ENCODE measurements around the gene ELMO1.

Gene ELMO1

DNA sequence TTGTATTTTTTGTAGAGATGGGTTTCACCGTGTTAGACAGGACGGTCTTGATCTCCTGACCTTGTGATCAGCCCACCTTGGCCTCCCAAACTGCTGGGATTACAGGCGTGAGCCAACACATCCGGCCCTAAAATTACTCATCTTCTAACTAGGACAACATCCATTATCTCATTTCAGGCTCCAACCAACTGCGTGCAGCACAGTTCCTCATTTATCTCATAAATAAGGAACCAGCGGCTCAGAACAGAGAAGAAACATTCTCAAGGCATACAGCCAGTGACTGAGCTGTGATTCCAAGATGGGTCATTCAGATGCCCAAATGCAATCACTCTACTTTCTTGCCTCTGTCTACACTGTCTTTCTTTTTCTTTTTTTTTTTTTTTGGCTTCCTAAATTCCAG, 356.1 kb downstream of the ELMO1 start:
- ChIA-PET POLR2A (no interaction called here), CTCF (no interaction called here)
- TF ChIP-seq NFRKB (IDR thresholded peaks at IDR 0.05) (no peak), ZNF384 (IDR thresholded peaks at IDR 0.05) (no peak), FOXA1 (IDR thresholded peaks at IDR 0.05) (no peak), CTBP1 (IDR thresholded peaks at IDR 0.05; ENCODE audit: borderline replicate concordance) (no peak), SP1 (IDR thresholded peaks at IDR 0.05) (no peak), BHLHE40 (IDR thresholded peaks at IDR 0.05; ENCODE audit: borderline replicate concordance) (no peak), L3MBTL2 (conservative IDR thresholded peaks at IDR 0.05) (no peak), LEF1 (IDR thresholded peaks at IDR 0.05; ENCODE audit: borderline replicate concordance) (no peak), SUZ12 (IDR thresholded peaks at IDR 0.05) (no peak)
- TF ChIP-seq, protein P1, sequence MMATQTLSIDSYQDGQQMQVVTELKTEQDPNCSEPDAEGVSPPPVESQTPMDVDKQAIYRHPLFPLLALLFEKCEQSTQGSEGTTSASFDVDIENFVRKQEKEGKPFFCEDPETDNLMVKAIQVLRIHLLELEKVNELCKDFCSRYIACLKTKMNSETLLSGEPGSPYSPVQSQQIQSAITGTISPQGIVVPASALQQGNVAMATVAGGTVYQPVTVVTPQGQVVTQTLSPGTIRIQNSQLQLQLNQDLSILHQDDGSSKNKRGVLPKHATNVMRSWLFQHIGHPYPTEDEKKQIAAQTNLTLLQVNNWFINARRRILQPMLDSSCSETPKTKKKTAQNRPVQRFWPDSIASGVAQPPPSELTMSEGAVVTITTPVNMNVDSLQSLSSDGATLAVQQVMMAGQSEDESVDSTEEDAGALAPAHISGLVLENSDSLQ (IDR thresholded peaks at IDR 0.05), result no peak
- DNase-seq (ENCODE audit: extremely low spot score), result no peak

DNA sequence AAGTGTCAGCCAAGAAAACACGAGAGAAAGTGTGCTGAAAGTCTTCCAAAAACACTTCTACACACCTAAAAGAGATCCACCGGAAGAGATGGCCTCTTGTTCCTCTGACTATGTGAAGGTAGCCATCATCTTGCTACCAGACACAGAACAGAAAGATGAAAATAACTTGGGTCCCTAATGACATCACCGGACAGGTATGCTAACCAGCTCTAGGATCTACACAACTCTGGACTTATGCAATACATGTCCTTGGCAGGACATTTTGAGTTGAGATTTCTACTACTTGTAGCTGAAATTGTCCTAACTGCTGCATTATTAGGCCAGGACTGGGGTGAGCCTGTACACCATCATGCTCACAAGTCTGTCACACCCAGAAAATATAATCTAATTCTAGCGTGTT, 358.7 kb downstream of the ELMO1 start:
- no peak for TF ChIP-seq NFRKB (IDR thresholded peaks at IDR 0.05)
- no peak for DNase-seq (ENCODE audit: extremely low spot score)
- CTCF ChIA-PET, result no interaction called here
- POLR2A ChIA-PET, result no interaction called here

DNA sequence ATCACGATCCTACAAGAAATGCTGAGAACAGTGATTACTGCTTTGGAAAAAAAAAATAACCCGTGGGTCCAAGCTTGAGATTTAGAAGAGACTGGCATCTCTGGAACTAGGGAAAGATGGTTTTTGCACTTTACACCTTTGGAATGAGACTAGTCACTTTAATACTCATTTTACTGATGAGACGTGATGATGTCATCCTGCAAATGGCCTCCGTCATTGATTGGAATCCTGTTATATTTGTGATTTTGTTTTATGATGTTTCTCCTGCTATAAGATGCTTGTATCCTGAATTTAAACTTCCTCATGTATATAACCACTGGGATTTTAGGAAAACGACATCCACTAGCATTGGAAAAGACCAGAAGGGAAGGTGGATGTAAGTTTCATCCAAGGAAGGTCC, 363.1 kb downstream of the ELMO1 start:
- TF ChIP-seq L3MBTL2 (conservative IDR thresholded peaks at IDR 0.05) (no peak), HDGF (IDR thresholded peaks at IDR 0.05; ENCODE audit: borderline replicate concordance) (no peak), CTBP1 (IDR thresholded peaks at IDR 0.05; ENCODE audit: borderline replicate concordance) (no peak), ELF4 (IDR thresholded peaks at IDR 0.05) (no peak), SUZ12 (IDR thresholded peaks at IDR 0.05) (no peak), FOXK2 (IDR thresholded peaks at IDR 0.05) (no peak), FOXA1 (IDR thresholded peaks at IDR 0.05) (no peak), SP1 (IDR thresholded peaks at IDR 0.05) (no peak), BHLHE40 (IDR thresholded peaks at IDR 0.05; ENCODE audit: borderline replicate concordance) (no peak), TARDBP (IDR thresholded peaks at IDR 0.05) (no peak), LEF1 (IDR thresholded peaks at IDR 0.05; ENCODE audit: borderline replicate concordance) (no peak), NFRKB (IDR thresholded peaks at IDR 0.05) (no peak), ARNT (IDR thresholded peaks at IDR 0.05) (no peak), FOXM1 (IDR thresholded peaks at IDR 0.05; ENCODE audit: borderline replicate concordance) (no peak), ZNF384 (IDR thresholded peaks at IDR 0.05) (no peak)
- TF ChIP-seq, protein P1 (IDR thresholded peaks at IDR 0.05), result no peak
- DNase-seq (ENCODE audit: extremely low spot score), result no peak
- ChIA-PET POLR2A (no interaction called here), CTCF (no interaction called here)

DNA sequence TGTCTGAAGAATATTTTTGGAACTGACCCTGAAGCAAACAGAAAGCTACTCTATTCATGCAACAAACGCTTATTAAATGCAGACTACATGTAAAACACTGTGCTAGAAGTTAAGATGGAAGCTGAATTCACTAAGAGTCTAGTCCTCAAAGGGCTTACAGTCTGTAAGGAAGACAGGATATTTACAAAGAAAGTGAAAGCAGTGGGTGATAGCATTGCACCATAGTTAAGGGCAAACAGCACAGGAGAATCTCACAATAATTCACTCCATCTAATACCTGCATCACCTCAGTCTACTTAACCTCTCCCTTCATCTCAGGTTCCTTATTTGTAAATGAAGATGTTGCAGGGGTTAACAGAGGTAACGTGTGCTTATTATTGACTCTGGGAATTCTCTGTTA, 364.4 kb downstream of the ELMO1 start:
- ChIA-PET CTCF (no interaction called here), POLR2A (interaction anchor here (0.6 kb wide), 1 partner anchor 81 kb away, joined by 3 read pairs; no protein-coding TSS in a partner anchor)
- DNase-seq (ENCODE audit: extremely low spot score), result no peak
- TF ChIP-seq HDGF (IDR thresholded peaks at IDR 0.05; ENCODE audit: borderline replicate concordance) (no peak), CTBP1 (IDR thresholded peaks at IDR 0.05; ENCODE audit: borderline replicate concordance) (no peak), SUZ12 (IDR thresholded peaks at IDR 0.05) (no peak), FOXK2 (IDR thresholded peaks at IDR 0.05) (no peak), TARDBP (IDR thresholded peaks at IDR 0.05) (no peak), ARNT (IDR thresholded peaks at IDR 0.05) (no peak), ELF4 (IDR thresholded peaks at IDR 0.05) (no peak), FOXM1 (IDR thresholded peaks at IDR 0.05; ENCODE audit: borderline replicate concordance) (no peak), NFRKB (IDR thresholded peaks at IDR 0.05) (no peak), LEF1 (IDR thresholded peaks at IDR 0.05; ENCODE audit: borderline replicate concordance) (no peak)

DNA sequence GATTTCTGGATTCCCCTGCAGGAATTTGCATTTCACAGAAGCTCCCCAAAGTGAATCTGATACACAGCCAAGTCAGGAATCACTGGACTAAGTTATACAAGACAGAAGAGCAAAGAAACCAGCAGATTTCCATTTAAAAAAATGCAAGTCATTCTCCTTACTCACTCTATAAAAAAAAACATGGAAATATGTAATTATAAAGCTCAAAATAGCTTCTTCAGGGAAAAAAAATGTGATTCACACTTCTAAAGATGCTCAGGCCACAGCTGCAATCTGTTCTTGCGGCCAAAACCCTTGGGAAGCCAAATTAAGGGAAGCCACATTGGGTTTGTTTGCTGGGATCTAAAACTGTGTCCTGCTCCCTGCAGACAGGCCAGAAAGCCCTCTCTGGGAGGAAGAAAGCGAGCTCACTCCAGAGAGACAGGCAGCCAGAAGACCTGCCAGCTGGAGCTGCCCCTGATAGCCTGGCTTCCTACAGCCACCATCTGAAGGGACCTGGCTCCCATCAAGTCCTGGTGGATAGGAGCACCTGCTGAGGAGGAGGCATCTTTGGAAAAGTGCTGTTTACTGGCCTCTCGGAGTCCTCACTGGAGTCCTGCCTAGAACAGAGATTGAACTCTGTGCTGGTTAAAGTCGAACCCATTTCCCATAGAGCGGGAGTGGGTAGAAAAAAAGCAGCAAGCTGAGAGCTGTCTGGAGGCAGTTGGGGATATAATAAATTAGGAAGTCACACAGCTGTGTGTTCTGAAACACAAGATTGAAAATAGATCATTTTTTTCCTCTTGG, 365.2 kb downstream of the ELMO1 start:
- TF ChIP-seq ELF4 (IDR thresholded peaks at IDR 0.05) (no peak), SP1 (IDR thresholded peaks at IDR 0.05) (no peak), FOXM1 (IDR thresholded peaks at IDR 0.05; ENCODE audit: borderline replicate concordance) (no peak), ARNT (IDR thresholded peaks at IDR 0.05) (no peak), TARDBP (IDR thresholded peaks at IDR 0.05) (no peak), L3MBTL2 (conservative IDR thresholded peaks at IDR 0.05) (no peak), FOXK2 (IDR thresholded peaks at IDR 0.05) (no peak), NFRKB (IDR thresholded peaks at IDR 0.05) (no peak), ZNF384 (IDR thresholded peaks at IDR 0.05) (no peak), SUZ12 (IDR thresholded peaks at IDR 0.05) (no peak)
- TF ChIP-seq, protein P1 (IDR thresholded peaks at IDR 0.05), result no peak
- no peak for DNase-seq (ENCODE audit: extremely low spot score)
- CTCF ChIA-PET, result no interaction called here
- POLR2A ChIA-PET, result no interaction called here

DNA sequence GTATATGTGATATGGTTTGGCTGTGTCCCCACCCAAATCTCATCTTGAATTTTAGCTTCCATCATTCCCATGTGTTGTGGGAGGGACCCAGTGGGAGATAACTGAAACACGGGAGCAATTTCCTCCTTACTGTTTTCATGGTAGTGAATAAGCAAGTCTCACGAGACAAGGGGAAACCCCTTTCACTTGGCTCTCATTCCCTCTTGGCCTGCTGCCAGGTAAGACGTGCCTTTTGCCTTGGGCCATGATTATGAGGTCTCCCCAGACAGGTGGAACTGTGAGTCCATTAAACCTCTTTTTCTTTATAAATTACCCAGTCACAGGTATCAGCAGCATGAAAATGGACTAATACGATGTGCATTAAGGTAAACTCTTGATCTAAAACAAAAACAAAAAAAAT, 367.2 kb downstream of the ELMO1 start:
- POLR2A ChIA-PET, result no interaction called here
- TF ChIP-seq, protein P1 (IDR thresholded peaks at IDR 0.05), result no peak
- no peak for TF ChIP-seq FOXM1 (IDR thresholded peaks at IDR 0.05; ENCODE audit: borderline replicate concordance)
- no peak for TF ChIP-seq FOXA1 (IDR thresholded peaks at IDR 0.05)
- TF ChIP-seq LEF1 (IDR thresholded peaks at IDR 0.05; ENCODE audit: borderline replicate concordance), result no peak
- TF ChIP-seq TARDBP (IDR thresholded peaks at IDR 0.05), result no peak
- no peak for TF ChIP-seq ARNT (IDR thresholded peaks at IDR 0.05)
- no peak for TF ChIP-seq HDGF (IDR thresholded peaks at IDR 0.05; ENCODE audit: borderline replicate concordance)
- DNase-seq (ENCODE audit: extremely low spot score), result no peak
- CTCF ChIA-PET, result no interaction called here
